K562 (cell line): ENCODE measurements around the gene HTR4. TPM values are rescaled to one million over a fixed set of nuclear protein-coding genes. Genes with fewer than 3 reads are reported as not detected.

Source experiments
- ATF7 ChIP-seq: fragments of 450-650 bp; IDR thresholded peaks from 2 replicates; pipeline ENCODE4 v1.7.1; 2014; ENCODE audit warnings: mild to moderate bottlenecking, moderate library complexity
- CTBP1 ChIP-seq: fragments of 450-650 bp; IDR thresholded peaks from 2 replicates; pipeline ENCODE4 v1.6.1; 2016; ENCODE audit warnings: borderline replicate concordance
- FOXM1 ChIP-seq, 2 experiments: fragments of 450-650 bp in 1 of 2; sonication (generic) in 1 of 2; formaldehyde crosslinking in 1 of 2; IDR thresholded peaks; 2 replicates each; pipeline versions ENCODE4 v1.6.1 to v1.9.0; 2017 to 2022; ENCODE audit warnings: low read depth in 2 of 2, mild to moderate bottlenecking in 2 of 2, missing genetic modification reagents in 1 of 2, moderate library complexity in 1 of 2
- MAFK ChIP-seq: IDR thresholded peaks from 2 replicates; pipeline ENCODE4 v1.6.1; 2011; ENCODE audit warnings: low read length, improper control_type of control experiment
- XRCC3 ChIP-seq: fragments of 450-650 bp; IDR thresholded peaks from 2 replicates; pipeline ENCODE4 v1.6.1; 2017; ENCODE audit warnings: mild to moderate bottlenecking, moderate library complexity
- polyA plus RNA-seq, 8 experiments: library from polyadenylated mRNA; depleted of rRNA in 4 of 8; stranded (reverse) in 5 of 8; unstranded in 3 of 8; fragments of >200 nt; fragmentation: Nextera tagmentation in 2 of 8; fragmentation: Illumina TruSeq in 1 of 8; extraction: Ambion mirVana in 2 of 8; extraction: Trizol in 1 of 8; gene quantifications; 2 replicates each; pipeline versions ENCODE4 v1.2.1 to v1.2.3, GENCODE V29; 2011 to 2014; ENCODE audit warnings: inconsistent platforms in 1 of 8, missing spikeins in 1 of 8
- total RNA-seq, 7 experiments: library from RNA; depleted of rRNA in 6 of 7; stranded (reverse); fragments of >200 nt in 6 of 7; fragmentation: Illumina TruSeq in 2 of 7; extraction: Trizol in 2 of 7; gene quantifications; 2 replicates each; pipeline versions ENCODE4 v1.2.1 to v1.2.3, GENCODE V29; 2011 to 2021; ENCODE audit warnings: low replicate concordance in 1 of 7
- TF ChIP-seq, protein P1 (sequence below), 2 experiments: fragments of 450-650 bp in 1 of 2; sonication (generic) in 1 of 2; formaldehyde crosslinking in 1 of 2; IDR thresholded peaks; 2 replicates each; pipeline versions ENCODE4 v1.7.1 to v1.9.0; 2016 to 2022; ENCODE audit warnings: inconsistent platforms in 1 of 2, mild to moderate bottlenecking in 1 of 2, missing genetic modification reagents in 1 of 2
- TF ChIP-seq, protein P2 (sequence below): fragments of 250-450 bp; sonication (Bioruptor Pico); IDR thresholded peaks from 2 replicates; pipeline ENCODE4 v1.4.0; 2020
- TF ChIP-seq, protein P3 (sequence below): sonication (generic); formaldehyde crosslinking; IDR thresholded peaks from 2 replicates; pipeline ENCODE4 v1.4.0; 2020; ENCODE audit warnings: mild to moderate bottlenecking, missing genetic modification reagents
- TF ChIP-seq, protein P4 (sequence below): fragments of 450-650 bp; IDR thresholded peaks from 2 replicates; pipeline ENCODE4 v1.6.1; 2016; ENCODE audit warnings: missing biosample characterization, missing genetic modification characterization
- TF ChIP-seq, protein P5 (sequence below): fragments of 250-450 bp; sonication (Bioruptor Pico); IDR thresholded peaks from 2 replicates; pipeline ENCODE4 v1.5.0; 2022; ENCODE audit warnings: mild to moderate bottlenecking

Gene HTR4
- total and polyA plus RNA-seq, 9 of the 15 experiments (the other 6 are each of a cell fraction or from before 2014, with no cell fraction given): 0.13 TPM; not detected in 8

DNA sequence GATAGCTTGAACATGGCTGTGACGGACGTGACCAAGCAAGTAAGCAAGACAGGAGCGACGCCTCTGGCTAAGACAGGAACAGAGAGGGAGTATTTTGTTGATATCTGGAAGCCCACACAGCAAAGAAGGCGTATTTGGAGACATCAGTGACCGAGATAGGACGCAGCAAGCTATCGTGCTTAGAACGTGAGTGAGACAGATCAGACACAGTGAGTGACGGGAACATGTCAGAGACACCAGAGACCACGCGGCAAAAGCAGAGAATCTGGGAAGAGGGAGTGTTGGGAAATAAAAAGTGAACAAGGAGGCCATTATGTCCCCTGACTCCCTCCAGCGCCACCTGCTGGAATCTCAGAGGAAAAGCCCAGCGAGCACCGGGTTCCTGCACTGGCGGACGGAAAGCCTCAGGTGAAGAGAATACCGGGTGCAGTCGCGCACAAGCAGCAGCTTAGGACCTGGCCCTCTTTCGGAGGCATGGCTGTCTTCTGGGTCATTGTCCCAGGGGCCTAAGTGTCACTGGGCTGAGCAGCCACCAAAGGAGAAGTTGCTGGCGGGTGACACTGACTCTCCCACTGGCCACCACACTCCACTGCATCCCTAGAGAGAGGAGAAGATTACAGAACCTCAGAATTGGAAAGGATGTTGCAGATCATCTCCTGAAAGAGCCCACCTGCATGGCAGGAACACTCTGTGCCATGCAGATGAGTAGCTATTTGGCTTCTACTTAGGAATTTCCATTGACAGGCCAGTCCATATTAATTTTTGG lies 171.4 kb downstream of the HTR4 start (continued):
- TF ChIP-seq, protein P1, sequence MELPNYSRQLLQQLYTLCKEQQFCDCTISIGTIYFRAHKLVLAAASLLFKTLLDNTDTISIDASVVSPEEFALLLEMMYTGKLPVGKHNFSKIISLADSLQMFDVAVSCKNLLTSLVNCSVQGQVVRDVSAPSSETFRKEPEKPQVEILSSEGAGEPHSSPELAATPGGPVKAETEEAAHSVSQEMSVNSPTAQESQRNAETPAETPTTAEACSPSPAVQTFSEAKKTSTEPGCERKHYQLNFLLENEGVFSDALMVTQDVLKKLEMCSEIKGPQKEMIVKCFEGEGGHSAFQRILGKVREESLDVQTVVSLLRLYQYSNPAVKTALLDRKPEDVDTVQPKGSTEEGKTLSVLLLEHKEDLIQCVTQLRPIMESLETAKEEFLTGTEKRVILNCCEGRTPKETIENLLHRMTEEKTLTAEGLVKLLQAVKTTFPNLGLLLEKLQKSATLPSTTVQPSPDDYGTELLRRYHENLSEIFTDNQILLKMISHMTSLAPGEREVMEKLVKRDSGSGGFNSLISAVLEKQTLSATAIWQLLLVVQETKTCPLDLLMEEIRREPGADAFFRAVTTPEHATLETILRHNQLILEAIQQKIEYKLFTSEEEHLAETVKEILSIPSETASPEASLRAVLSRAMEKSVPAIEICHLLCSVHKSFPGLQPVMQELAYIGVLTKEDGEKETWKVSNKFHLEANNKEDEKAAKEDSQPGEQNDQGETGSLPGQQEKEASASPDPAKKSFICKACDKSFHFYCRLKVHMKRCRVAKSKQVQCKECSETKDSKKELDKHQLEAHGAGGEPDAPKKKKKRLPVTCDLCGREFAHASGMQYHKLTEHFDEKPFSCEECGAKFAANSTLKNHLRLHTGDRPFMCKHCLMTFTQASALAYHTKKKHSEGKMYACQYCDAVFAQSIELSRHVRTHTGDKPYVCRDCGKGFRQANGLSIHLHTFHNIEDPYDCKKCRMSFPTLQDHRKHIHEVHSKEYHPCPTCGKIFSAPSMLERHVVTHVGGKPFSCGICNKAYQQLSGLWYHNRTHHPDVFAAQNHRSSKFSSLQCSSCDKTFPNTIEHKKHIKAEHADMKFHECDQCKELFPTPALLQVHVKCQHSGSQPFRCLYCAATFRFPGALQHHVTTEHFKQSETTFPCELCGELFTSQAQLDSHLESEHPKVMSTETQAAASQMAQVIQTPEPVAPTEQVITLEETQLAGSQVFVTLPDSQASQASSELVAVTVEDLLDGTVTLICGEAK (IDR thresholded peaks at IDR 0.05): no peak
- TF ChIP-seq, protein P1 (CRISPR knock-in tag; IDR thresholded peaks at IDR 0.05): no peak
- TF ChIP-seq FOXM1 (IDR thresholded peaks at IDR 0.05; ENCODE audit: low read depth) (no peak), FOXM1 (CRISPR knock-in tag; IDR thresholded peaks at IDR 0.05; ENCODE audit: low read depth) (no peak), ATF7 (0 out of 2 replicates have a peak, but pooled peaks have one; percentile 20), CTBP1 (peak; percentile 36; the same call in 1 of the 2 replicates), XRCC3 (no peak), MAFK (no peak)
- TF ChIP-seq, protein P2, sequence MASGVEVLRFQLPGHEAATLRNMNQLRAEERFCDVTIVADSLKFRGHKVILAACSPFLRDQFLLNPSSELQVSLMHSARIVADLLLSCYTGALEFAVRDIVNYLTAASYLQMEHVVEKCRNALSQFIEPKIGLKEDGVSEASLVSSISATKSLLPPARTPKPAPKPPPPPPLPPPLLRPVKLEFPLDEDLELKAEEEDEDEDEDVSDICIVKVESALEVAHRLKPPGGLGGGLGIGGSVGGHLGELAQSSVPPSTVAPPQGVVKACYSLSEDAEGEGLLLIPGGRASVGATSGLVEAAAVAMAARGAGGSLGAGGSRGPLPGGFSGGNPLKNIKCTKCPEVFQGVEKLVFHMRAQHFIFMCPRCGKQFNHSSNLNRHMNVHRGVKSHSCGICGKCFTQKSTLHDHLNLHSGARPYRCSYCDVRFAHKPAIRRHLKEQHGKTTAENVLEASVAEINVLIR (CRISPR knock-in tag): no peak
- TF ChIP-seq, protein P3, sequence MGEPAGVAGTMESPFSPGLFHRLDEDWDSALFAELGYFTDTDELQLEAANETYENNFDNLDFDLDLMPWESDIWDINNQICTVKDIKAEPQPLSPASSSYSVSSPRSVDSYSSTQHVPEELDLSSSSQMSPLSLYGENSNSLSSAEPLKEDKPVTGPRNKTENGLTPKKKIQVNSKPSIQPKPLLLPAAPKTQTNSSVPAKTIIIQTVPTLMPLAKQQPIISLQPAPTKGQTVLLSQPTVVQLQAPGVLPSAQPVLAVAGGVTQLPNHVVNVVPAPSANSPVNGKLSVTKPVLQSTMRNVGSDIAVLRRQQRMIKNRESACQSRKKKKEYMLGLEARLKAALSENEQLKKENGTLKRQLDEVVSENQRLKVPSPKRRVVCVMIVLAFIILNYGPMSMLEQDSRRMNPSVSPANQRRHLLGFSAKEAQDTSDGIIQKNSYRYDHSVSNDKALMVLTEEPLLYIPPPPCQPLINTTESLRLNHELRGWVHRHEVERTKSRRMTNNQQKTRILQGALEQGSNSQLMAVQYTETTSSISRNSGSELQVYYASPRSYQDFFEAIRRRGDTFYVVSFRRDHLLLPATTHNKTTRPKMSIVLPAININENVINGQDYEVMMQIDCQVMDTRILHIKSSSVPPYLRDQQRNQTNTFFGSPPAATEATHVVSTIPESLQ (CRISPR knock-in tag): no peak
- TF ChIP-seq, protein P4, sequence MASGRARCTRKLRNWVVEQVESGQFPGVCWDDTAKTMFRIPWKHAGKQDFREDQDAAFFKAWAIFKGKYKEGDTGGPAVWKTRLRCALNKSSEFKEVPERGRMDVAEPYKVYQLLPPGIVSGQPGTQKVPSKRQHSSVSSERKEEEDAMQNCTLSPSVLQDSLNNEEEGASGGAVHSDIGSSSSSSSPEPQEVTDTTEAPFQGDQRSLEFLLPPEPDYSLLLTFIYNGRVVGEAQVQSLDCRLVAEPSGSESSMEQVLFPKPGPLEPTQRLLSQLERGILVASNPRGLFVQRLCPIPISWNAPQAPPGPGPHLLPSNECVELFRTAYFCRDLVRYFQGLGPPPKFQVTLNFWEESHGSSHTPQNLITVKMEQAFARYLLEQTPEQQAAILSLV (tag): no peak
- TF ChIP-seq, protein P5, sequence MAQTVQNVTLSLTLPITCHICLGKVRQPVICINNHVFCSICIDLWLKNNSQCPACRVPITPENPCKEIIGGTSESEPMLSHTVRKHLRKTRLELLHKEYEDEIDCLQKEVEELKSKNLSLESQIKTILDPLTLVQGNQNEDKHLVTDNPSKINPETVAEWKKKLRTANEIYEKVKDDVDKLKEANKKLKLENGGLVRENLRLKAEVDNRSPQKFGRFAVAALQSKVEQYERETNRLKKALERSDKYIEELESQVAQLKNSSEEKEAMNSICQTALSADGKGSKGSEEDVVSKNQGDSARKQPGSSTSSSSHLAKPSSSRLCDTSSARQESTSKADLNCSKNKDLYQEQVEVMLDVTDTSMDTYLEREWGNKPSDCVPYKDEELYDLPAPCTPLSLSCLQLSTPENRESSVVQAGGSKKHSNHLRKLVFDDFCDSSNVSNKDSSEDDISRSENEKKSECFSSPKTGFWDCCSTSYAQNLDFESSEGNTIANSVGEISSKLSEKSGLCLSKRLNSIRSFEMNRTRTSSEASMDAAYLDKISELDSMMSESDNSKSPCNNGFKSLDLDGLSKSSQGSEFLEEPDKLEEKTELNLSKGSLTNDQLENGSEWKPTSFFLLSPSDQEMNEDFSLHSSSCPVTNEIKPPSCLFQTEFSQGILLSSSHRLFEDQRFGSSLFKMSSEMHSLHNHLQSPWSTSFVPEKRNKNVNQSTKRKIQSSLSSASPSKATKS (CRISPR knock-in tag): no peak
